ENCODE data around the gene ATP5MC2. TPM values are rescaled to one million over a fixed set of nuclear protein-coding genes. Genes with fewer than 3 reads are reported as not detected.
A peak's percentile ranks its signal among the peaks of the same experiment; 100 is the strongest.
"Not testable (repeated sequence)": the region's sequence is repeated elsewhere in the genome, so short reads cannot be mapped to it uniquely, and the experiment has no call there.

The ATP5MC2 gene
- total and polyA plus RNA-seq, 5 experiments from 2014 or later = 235 to 658 (median 519) TPM

DNA sequence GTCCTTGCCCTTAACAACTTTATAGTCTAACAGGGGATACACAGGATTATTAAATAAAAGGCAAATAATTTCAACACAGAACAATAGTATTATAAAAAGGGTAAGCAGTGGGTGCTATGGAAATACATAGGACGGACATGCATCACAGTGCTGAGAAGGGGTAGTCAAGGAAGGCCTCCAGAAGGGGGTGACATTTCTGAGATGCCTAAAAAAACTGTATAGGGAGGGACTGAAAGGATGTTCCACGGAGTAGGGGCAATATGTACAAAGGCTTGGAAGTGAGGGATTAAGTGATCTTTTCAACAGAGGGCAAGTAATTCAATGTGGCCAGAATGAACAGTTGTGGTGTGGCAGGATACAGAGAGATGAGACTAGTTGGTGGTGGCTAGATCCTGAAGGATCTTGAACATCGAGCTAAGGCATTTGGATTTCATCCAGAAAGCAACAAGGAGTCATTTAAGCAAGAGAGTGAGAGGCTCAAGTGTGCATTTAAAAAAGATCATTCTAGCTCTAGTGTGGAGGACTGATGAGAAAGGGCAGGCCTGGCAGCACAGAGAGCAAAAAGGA is 8.9 kb upstream of the ATP5MC2 start:
- H3K4me1 Mint-ChIP-seq = no peaks in the 10 kb centered on the region
- no peaks in the 10 kb centered on the region for H3K36me3 Mint-ChIP-seq
- no peak overlapping the region for H3K27ac Mint-ChIP-seq
- H3K9me3 Mint-ChIP-seq = no peaks in the 10 kb centered on the region
- peaks cover 4 to 20% (median 9%) of the 10 kb centered on the region in 5 donors for H3K27me3 Mint-ChIP-seq
- no peak for ATAC-seq
- DNase-seq = no peak
- POLR2A ChIA-PET = interaction anchor here (4.3 kb wide), 1 partner anchor 8 kb away, joined by 13 read pairs; the partner anchor contains the start of gene ATP5MC2
- no peak overlapping the region for H3K4me3 Mint-ChIP-seq

DNA sequence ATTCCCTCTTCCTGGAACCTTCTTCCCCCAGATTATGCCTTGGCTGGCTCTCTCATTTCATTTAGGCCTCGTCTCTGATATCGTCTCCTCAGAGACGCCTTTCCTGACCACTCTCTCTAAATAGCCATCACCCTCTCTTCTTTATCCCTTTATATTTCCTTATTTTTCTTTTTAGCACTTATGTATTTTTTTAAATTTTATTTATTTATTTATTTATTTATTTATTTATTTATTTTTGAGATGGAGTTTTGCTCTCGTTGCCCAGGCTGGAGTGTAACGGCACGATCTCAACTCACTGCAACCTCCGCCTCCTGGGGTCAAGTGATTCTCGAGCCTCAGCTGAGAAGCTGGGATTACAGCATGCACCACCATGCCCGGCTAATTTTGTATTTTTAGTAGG is 8.1 kb upstream of the ATP5MC2 start:
- H3K27me3 Mint-ChIP-seq = peaks cover 8 to 21% (median 12%) of the 10 kb centered on the region in 5 donors
- H3K36me3 Mint-ChIP-seq = no peaks in the 10 kb centered on the region
- POLR2A ChIA-PET = no interaction called here
- H3K4me3 Mint-ChIP-seq = no peak overlapping the region
- no peaks in the 10 kb centered on the region for H3K9me3 Mint-ChIP-seq
- DNase-seq (no peak), ATAC-seq (no peak)
- no peaks in the 10 kb centered on the region for H3K4me1 Mint-ChIP-seq
- no peak overlapping the region for H3K27ac Mint-ChIP-seq

DNA sequence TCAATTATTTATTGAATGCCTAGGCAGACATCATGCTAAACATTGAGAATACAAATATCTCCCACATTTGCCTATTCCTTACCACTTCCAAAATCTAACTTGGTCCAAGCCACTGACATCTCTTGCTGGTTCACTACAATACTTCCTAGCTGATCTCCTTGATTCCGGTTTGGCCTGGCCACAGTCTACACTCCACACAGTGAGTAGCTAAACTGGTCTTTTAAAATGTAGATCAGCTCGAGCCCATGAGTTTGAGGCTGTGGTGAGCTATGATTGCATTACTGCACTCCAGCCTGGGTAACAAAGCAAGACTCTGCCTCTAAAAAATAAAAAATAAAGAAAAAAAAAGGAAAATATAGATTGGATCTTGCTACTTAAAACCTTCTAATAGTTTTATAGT is 7.6 kb upstream of the ATP5MC2 start:
- H3K4me1 Mint-ChIP-seq = no peaks in the 10 kb centered on the region
- no peak overlapping the region for H3K27ac Mint-ChIP-seq
- POLR2A ChIA-PET = no interaction called here

DNA sequence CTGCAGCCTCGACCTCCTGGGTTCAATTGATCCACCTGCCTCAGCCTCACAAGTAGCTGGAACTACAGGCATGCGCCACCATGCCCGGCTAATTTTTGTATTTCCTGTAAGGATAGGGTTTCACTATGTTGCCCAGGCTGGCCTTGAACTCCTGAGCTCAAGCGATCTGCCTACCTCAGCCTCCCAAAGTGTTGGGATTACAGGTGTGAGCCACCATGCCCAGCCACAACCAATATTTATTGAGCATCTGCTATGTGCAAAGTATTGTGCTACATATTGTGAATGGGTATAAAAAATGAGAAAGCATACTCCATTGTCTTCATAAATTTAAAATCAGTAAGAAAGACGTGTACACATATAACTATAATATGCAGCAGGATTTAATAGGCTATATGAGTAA is 4.2 kb upstream of the ATP5MC2 start:
- peaks cover 10 to 29% (median 21%) of the 10 kb centered on the region in 5 donors for H3K27me3 Mint-ChIP-seq
- POLR2A ChIA-PET, H3K4me3 Mint-ChIP-seq, H3K36me3 Mint-ChIP-seq, DNase-seq, H3K9me3 Mint-ChIP-seq, H3K27ac Mint-ChIP-seq, ATAC-seq: not testable (repeated sequence)
- peaks cover 3 to 14% (median 12%) of the 10 kb centered on the region in 4 donors for H3K4me1 Mint-ChIP-seq

More for the DNA sequence above, 7.6 kb upstream of the ATP5MC2 start:
- DNase-seq = no peak
- H3K4me3 Mint-ChIP-seq = no peak overlapping the region
- H3K27me3 Mint-ChIP-seq = peaks cover 7 to 22% (median 15%) of the 10 kb centered on the region in 5 donors
- H3K36me3 Mint-ChIP-seq = no peaks in the 10 kb centered on the region
- no peaks in the 10 kb centered on the region for H3K9me3 Mint-ChIP-seq
- ATAC-seq = no peak

DNA sequence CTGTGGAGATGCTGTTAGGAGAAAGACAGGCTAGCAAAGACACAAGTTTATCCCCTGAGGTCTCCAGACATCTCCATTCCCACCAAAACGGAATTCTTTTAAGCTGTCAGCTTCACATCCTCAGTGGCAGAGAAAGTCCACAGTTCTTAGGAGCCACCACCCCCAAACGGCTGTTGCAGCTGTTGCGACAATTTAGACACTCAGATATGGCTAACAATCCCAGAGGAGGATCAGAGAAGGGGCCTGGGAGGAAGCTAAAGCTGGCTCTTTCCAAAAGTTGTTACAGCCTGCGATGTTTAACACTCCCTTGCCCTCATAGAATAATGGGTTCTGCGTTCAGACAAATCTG is 1.9 kb upstream of the ATP5MC2 start:
- H3K27ac Mint-ChIP-seq = peak overlapping the region in 1 of 10 donors; percentile 25
- peaks cover 10 to 27% (median 17%) of the 10 kb centered on the region in 5 donors for H3K27me3 Mint-ChIP-seq
- ATAC-seq (no peak), DNase-seq (no peak)
- H3K9me3 Mint-ChIP-seq = no peaks in the 10 kb centered on the region
- peaks cover 0 to 12% (median 0%) of the 10 kb centered on the region in 3 donors for H3K36me3 Mint-ChIP-seq
- H3K4me3 Mint-ChIP-seq = peak overlapping the region in 9 of 10 donors; percentile 92 to 99 (median 97)
- peaks cover 6 to 31% (median 24%) of the 10 kb centered on the region in 4 donors for H3K4me1 Mint-ChIP-seq
- POLR2A ChIA-PET = interaction anchor here (0.6 to 3.1 kb wide), 4 partner anchors 9 to 312 kb away, joined by 3 to 18 read pairs (median 8); partner anchors contain the start of gene ATF7

DNA sequence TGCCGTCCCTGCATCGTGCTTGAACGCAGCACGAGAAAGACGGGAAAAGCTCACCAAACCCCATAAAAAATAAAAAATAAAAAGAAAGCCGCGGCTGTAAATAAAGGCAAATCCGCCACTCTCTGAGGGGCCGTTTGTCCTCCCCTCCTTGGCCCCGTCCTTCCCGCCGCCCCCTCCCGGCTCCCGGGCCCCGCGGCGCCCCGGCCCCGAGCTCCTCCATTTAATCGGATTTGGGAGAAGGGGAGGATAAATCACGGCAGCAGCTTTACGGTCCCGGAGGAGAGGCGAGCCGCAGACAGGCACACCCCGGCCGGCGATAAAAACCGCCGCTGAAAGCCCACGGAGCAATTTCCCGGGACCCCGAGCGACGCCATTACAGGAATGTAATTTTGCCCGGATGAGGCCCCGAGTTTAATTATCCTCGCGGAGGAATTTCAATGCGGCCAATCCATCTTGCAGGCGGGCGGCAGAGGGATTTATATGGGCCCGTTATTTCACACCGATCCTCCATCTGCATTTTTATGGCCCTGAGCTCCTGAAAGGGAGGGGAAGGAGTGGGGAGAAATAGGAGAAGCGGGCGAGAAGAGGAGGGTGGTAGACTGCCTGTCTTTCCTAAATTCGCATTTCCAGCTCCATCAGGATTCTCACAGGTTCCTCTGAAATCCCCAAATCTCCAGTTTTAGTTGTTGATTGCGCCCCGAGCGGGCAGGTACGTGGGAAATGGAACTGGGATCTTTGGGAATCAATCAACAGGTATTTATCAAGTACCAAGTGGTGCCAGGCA is 1.3 kb upstream of the ATP5MC2 start:
- peaks cover 0 to 17% (median 0%) of the 10 kb centered on the region in 3 donors for H3K36me3 Mint-ChIP-seq
- no peak for DNase-seq
- peaks cover 6 to 36% (median 24%) of the 10 kb centered on the region in 4 donors for H3K4me1 Mint-ChIP-seq
- no peak for ATAC-seq
- POLR2A ChIA-PET = interaction anchor here (0.7 to 3.1 kb wide), 7 partner anchors 10 to 133 kb away, joined by 3 to 18 read pairs (median 6); partner anchors contain the start of gene ATF7
- H3K27me3 Mint-ChIP-seq = peaks cover 10 to 27% (median 17%) of the 10 kb centered on the region in 5 donors
- H3K27ac Mint-ChIP-seq = peak overlapping the region in 7 of 10 donors; percentile 25 to 99 (median 78)
- H3K4me3 Mint-ChIP-seq = peak overlapping the region; percentile 92 to 99 (median 96)
- no peaks in the 10 kb centered on the region for H3K9me3 Mint-ChIP-seq

DNA sequence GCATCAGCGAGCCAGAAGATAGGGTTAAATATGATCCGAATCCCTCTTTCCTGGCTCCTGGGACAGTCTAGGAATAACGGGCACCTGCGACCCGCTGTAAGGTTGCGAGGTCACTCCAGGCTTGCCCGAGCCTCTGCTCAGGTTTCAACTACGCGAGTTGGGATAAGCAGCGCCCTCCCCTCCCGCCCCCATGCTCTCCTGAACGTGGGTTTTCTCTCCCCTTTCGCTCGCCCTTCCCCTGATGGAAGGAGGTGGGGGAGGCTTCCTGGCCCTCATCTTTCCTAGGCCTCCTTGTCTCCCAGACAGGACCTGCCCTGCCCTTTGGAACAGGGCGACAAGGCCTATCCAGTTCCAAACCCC is 753 bp upstream of the ATP5MC2 start:
- H3K4me1 Mint-ChIP-seq = peaks cover 6 to 38% (median 24%) of the 10 kb centered on the region in 4 donors
- peaks cover 7 to 27% (median 14%) of the 10 kb centered on the region in 5 donors for H3K27me3 Mint-ChIP-seq
- peak overlapping the region; percentile 92 to 99 (median 96) for H3K4me3 Mint-ChIP-seq
- peak in 1 of 2 donors; percentile 10 for ATAC-seq
- H3K27ac Mint-ChIP-seq = peak overlapping the region in 7 of 10 donors; percentile 44 to 99 (median 98)
- POLR2A ChIA-PET = interaction anchor here (1.0 to 3.1 kb wide), 11 partner anchors 10 to 377 kb away, joined by 3 to 18 read pairs (median 4); partner anchors contain the start of genes ATF7, MYG1 and PRR13
- H3K9me3 Mint-ChIP-seq = no peaks in the 10 kb centered on the region
- H3K36me3 Mint-ChIP-seq = peaks cover 0 to 21% (median 0%) of the 10 kb centered on the region in 3 donors
- DNase-seq = peak in 2 of 10 donors; percentile 10 to 36

DNA sequence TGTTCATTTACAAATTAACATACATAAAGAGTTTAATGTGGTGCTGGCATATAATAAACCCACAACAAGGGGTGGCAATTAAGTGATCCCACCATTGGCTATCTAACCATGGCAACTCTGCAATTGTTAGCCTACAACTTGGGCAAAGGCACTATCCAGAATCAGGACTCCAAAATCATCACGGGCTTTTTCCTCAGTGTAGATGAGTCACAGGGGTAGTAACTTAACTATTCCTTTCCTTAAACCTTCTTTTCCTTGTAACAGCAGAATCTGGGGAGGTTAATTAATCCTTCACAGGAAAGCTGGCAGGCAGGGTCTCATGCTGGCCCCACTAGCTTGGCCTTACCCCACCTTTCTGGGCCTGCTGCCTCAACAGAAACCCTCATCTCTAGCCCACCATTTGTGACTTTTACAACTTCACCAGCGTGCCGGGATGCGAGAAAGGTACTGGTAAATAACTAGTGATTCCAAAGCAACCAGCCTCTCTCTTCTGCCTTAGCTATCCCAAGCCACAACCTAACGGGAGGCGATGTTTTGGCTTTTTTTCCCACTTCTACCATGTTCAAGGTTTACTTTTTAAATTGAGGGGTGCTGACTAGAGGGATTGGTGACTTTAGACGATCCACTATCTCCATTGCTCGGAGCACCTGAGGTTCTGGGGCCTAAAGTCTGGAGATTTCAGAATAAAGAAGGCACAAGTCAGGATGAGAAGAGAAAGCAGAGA is 744 bp downstream of the ATP5MC2 start:
- POLR2A ChIA-PET = interaction anchor here (0.5 to 3.1 kb wide), 15 partner anchors 11 to 376 kb away, joined by 3 to 18 read pairs (median 4); partner anchors contain the start of genes ATF7, CISTR, MYG1 and PRR13
- peaks cover 0 to 36% (median 3%) of the 10 kb centered on the region in 3 donors for H3K36me3 Mint-ChIP-seq
- no peak for DNase-seq
- peak overlapping the region; percentile 95 to 99 (median 98) for H3K27ac Mint-ChIP-seq
- H3K4me1 Mint-ChIP-seq = peaks cover 6 to 44% (median 31%) of the 10 kb centered on the region in 4 donors
- no peaks in the 10 kb centered on the region for H3K9me3 Mint-ChIP-seq
- ATAC-seq = no peak
- peak overlapping the region; percentile 92 to 99 (median 96) for H3K4me3 Mint-ChIP-seq
- H3K27me3 Mint-ChIP-seq = peaks cover 5 to 27% (median 12%) of the 10 kb centered on the region in 5 donors

DNA sequence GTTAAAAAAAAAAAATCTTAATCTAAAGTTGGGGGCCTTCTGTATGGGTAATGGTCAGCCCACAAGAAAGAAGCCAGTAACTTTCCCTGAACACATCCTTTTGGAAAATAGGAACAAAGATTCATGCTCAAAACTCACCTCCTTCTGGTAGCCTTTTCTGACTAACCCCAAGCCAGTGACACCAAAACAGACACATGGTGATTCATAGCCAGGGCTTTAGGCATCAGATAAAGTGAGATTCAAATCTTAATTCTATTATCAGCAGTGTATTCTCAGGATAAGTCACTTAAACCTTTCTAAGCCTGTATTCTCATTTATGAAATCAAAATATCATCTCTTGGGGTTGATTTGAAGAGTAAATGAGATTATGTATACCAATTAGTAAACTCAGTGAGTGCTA is 4.9 kb downstream of the ATP5MC2 start:
- peak overlapping the region in 1 of 10 donors; percentile 12 for H3K27ac Mint-ChIP-seq
- no peak for DNase-seq
- H3K9me3 Mint-ChIP-seq = no peaks in the 10 kb centered on the region
- peaks cover 4 to 44% (median 27%) of the 10 kb centered on the region in 4 donors for H3K4me1 Mint-ChIP-seq
- ATAC-seq = no peak
- H3K36me3 Mint-ChIP-seq = peaks cover 4 to 75% (median 9%) of the 10 kb centered on the region in 3 donors
- H3K27me3 Mint-ChIP-seq = peaks cover 0 to under 1% (median 0%) of the 10 kb centered on the region in 5 donors
- H3K4me3 Mint-ChIP-seq = no peak overlapping the region
- POLR2A ChIA-PET = no interaction called here

DNA sequence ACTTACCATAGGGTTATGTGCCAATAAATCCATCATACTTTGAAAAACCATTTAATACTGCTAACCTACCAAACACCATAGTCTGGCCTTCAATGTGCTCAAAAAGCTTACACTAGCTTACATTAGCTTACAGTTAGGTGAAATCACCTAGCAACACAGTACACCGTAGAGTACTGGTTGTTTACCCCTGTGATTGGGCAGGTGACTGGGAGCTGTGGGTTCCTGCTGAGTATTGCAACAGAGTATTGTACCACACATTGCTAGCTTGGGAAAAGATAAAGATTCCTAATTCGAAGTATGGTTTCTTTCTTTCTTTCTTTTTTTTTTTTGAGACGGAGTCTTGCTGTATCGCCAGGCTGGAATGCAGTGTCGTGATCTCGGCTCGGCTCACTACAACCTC is 5.6 kb downstream of the ATP5MC2 start:
- no peak overlapping the region for H3K4me3 Mint-ChIP-seq
- no peaks in the 10 kb centered on the region for H3K27me3 Mint-ChIP-seq
- POLR2A ChIA-PET = no interaction called here
- H3K9me3 Mint-ChIP-seq = no peaks in the 10 kb centered on the region
- peaks cover 4 to 81% (median 12%) of the 10 kb centered on the region in 3 donors for H3K36me3 Mint-ChIP-seq
- no peak for ATAC-seq
- DNase-seq = no peak
- H3K27ac Mint-ChIP-seq = no peak overlapping the region
- peaks cover 4 to 40% (median 21%) of the 10 kb centered on the region in 4 donors for H3K4me1 Mint-ChIP-seq

DNA sequence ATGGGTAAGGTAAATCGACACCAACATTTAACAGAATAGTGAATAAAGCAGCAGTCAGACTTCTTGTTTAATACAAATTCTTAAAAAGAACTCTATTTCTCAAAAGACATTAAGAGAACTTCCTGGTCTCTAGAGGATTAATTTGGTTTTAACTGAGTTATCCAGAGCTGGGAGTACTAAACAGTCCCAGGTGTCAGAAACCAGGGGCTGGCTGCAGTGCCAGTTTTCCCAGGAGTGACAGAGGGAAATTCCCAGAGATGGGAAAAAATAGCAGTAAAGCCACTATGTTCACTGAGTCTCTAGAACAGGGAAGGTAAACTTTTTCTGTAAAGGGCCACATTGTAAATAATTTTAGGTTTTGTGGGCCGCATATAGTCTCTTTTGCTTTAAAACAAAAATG is 8.8 kb downstream of the ATP5MC2 start:
- H3K4me1 Mint-ChIP-seq = peaks cover 4 to 12% (median 7%) of the 10 kb centered on the region in 4 donors
- H3K27me3 Mint-ChIP-seq = no peaks in the 10 kb centered on the region
- no peak overlapping the region for H3K4me3 Mint-ChIP-seq
- ATAC-seq = no peak
- H3K27ac Mint-ChIP-seq = peak overlapping the region in 1 of 10 donors; percentile 27
- POLR2A ChIA-PET = interaction anchor here (0.7 kb wide), 1 partner anchor 352 kb away, joined by 4 read pairs; no protein-coding TSS in a partner anchor
- DNase-seq = no peak
- H3K36me3 Mint-ChIP-seq = peaks cover 10 to 89% (median 18%) of the 10 kb centered on the region in 3 donors
- no peaks in the 10 kb centered on the region for H3K9me3 Mint-ChIP-seq

DNA sequence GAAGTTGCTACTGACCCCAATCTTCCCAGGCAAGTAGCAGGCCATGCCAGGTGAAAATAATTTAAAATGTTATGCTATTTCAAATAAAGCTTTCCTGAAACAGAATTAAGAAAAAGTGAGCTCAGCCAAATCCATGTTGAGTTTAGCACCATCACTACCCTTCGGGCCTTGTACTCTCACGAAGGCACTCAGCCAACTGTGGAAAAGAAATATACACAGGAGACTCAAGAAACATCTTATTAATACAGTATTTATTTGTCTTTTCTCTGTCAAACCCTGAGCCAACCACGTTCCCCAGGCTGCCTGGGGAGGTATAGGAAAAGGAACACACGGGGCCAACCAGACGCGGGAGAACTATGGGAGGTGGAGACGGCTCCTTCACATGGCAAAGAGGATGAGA is 10.9 kb downstream of the ATP5MC2 start:
- no peak for ATAC-seq
- Mint-ChIP-seq H3K36me3 (peaks cover 10 to 77% (median 19%) of the 10 kb centered on the region in 3 donors), H3K4me1 (peaks cover 0 to 4% (median 2%) of the 10 kb centered on the region in 4 donors), H3K9me3 (no peaks in the 10 kb centered on the region), H3K4me3 (no peak overlapping the region), H3K27me3 (no peaks in the 10 kb centered on the region), H3K27ac (peak overlapping the region in 1 of 10 donors; percentile 51)
- POLR2A ChIA-PET = interaction anchor here (2.7 kb wide), 1 partner anchor 11 kb away, joined by 10 read pairs; the partner anchor contains the start of gene ATP5MC2
- DNase-seq = no peak

Data from naive thymus-derived CD8-positive, alpha-beta T cell (primary cell).